GM10248 (cell line): ENCODE data around the gene CBLB.

Source experiments
- CTCF ChIA-PET: fragments of 300-600 bp; sonication (Branson Sonifier 250); formaldehyde crosslinking; extraction: SDS; loops from one replicate; lab custom pipeline; 2021; ENCODE audit warnings: antibody characterized with exemption; lab: Yijun Ruan, JAX
- POLR2A ChIA-PET: fragments of 350-650 bp; sonication (Branson Sonifier 250); formaldehyde crosslinking; extraction: SDS; loops from one replicate; lab custom pipeline; 2020; ENCODE audit warnings: antibody characterized with exemption; lab: Yijun Ruan, JAX
- DNase-seq: peaks from one replicate; pipeline ENCODE4 v3.0.0; 2012; ENCODE audit errors: extremely low spot score
- TF ChIP-seq, protein P1 (sequence below): IDR thresholded peaks from 2 replicates; pipeline ENCODE4 v1.5.1; 2012; ENCODE audit warnings: mild to moderate bottlenecking, low read depth; ENCODE audit errors: extremely low read depth, missing control alignments, control extremely low read depth

Gene CBLB

DNA sequence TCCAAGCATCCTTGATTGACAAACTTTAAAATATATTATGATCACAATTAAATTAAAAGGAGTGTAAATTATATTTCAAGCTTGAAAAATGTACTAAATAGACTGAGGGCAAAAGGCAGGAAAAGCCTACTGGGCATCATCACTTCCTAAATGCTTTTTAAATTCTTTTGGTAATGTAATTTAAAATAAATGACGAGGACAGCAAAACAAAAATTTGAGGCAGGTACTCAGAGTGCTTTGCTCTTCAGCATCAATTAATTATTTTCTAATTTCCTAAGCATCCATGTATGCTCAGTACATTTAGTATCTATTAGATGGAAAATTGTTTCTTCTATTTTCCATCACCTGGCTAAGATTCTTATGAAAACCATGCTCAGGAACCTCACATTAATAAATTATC, 5.2 kb downstream of the CBLB start:
- CTCF ChIA-PET, result interaction anchor here (1.2 to 1.8 kb wide), 2 partner anchors 11 to 27 kb away, joined by 4 read pairs; no protein-coding TSS in a partner anchor
- POLR2A ChIA-PET, result no interaction called here
- DNase-seq, result no peak
- TF ChIP-seq, protein P1, sequence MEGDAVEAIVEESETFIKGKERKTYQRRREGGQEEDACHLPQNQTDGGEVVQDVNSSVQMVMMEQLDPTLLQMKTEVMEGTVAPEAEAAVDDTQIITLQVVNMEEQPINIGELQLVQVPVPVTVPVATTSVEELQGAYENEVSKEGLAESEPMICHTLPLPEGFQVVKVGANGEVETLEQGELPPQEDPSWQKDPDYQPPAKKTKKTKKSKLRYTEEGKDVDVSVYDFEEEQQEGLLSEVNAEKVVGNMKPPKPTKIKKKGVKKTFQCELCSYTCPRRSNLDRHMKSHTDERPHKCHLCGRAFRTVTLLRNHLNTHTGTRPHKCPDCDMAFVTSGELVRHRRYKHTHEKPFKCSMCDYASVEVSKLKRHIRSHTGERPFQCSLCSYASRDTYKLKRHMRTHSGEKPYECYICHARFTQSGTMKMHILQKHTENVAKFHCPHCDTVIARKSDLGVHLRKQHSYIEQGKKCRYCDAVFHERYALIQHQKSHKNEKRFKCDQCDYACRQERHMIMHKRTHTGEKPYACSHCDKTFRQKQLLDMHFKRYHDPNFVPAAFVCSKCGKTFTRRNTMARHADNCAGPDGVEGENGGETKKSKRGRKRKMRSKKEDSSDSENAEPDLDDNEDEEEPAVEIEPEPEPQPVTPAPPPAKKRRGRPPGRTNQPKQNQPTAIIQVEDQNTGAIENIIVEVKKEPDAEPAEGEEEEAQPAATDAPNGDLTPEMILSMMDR, result no peak

GRCh38 chr3:105862217-105862616, 6.6 kb downstream of the CBLB start:
- TF ChIP-seq, protein P1, result no peak
- DNase-seq, result peak; percentile 52
- ChIA-PET POLR2A (no interaction called here), CTCF (no interaction called here)

GRCh38 chr3:105860641-105861040, 8.2 kb downstream of the CBLB start:
- CTCF ChIA-PET, result interaction anchor here (1.0 to 1.2 kb wide), 3 partner anchors 14 to 749 kb away, joined by 3 to 4 read pairs (median 4); no protein-coding TSS in a partner anchor
- no peak for DNase-seq
- POLR2A ChIA-PET, result no interaction called here
- TF ChIP-seq, protein P1, result no peak

GRCh38 chr3:105858017-105858416, 10.8 kb downstream of the CBLB start:
- no peak for DNase-seq
- TF ChIP-seq, protein P1, result no peak
- CTCF ChIA-PET, result interaction anchor here (1.2 to 1.7 kb wide), 3 partner anchors 10 to 445 kb away, joined by 3 to 5 read pairs (median 4); no protein-coding TSS in a partner anchor
- POLR2A ChIA-PET, result no interaction called here

- TF ChIP-seq, protein P1, result no peak
- POLR2A ChIA-PET, result no interaction called here
- CTCF ChIA-PET, result interaction anchor here (1.1 to 1.7 kb wide), 4 partner anchors 10 to 445 kb away, joined by 3 to 5 read pairs (median 4); no protein-coding TSS in a partner anchor
- DNase-seq, result no peak
These were observed 11.2 kb downstream of the CBLB start for GRCh38 chr3:105857601-105858000.

GRCh38 chr3:105856605-105857004, 12.2 kb downstream of the CBLB start:
- TF ChIP-seq, protein P1, result no peak
- POLR2A ChIA-PET, result interaction anchor here (1.2 kb wide), 1 partner anchor 12 kb away, joined by 3 read pairs; the partner anchor contains the start of gene CBLB
- no peak for DNase-seq
- CTCF ChIA-PET, result interaction anchor here (1.0 to 1.7 kb wide), 3 partner anchors 9 to 61 kb away, joined by 3 to 5 read pairs (median 3); no protein-coding TSS in a partner anchor
